T follicular helper cell (primary cell): Measurements from ENCODE around the gene PNMT.
A peak's percentile ranks its signal among the peaks of the same experiment; 100 is the strongest.

Experiments
- DNase-seq: peaks from one replicate; pipeline ENCODE4 v3.0.0-alpha.2; 2020; ENCODE audit warnings: low read depth
- total RNA-seq, 2 experiments: gene quantifications; one replicate each; lab custom pipeline; 2026; lab: John Stamatoyannopoulos, UW

The PNMT gene
- total RNA-seq: 0 to 0.24 reads per million in 2 experiments

GRCh38 chr17:39667945-39668924 lies at the start of gene PNMT:
Gene PNMT, plus strand, starts transcription at chr17:39668453. Its CDS starts 23 bp downstream, at chr17:39668476.
- DNase-seq: peak; percentile 49

DNA sequence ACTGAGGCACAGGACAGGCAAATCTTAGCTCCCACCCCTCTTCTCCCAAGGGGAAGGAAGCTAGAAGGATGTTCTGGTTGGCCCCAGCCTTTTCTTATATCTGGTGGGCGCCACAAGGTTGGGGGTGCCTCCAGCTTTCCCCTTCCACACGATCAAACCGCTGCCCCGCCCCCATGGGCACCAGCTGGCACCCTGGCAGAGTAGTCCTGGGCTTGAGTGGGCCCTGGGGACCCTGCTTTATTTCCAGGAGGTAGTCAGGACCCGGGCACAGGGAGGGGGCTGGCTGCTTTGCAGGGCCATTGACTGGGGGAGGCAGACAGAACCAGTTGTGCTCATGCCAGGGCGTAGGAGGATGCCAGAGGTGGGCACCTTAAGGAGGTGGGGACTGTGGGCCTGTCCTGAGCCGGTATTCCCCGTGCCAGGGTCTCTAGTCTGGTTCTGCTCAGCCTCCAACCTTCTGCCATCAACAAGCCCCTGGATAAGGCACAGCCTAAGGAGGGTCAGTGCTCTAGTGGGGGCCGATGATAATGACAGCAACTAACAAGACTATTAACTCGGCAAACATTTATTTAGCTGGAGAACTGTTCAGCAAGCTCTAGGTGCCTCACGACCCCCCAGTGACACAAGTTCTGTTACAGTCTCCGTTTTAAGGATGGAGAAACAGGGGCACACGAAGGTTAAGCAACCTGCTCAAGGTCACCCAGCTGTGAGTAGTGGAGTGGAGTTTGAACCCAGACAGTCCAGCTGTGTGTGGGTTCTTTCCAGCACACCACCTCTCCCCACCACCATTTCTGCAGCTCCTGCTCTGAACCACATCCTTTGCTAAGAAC lies 49.1 kb upstream of the PNMT start:
- DNase-seq: no peak

GRCh38 chr17:39619786-39620101 lies 48.5 kb upstream of the PNMT start:
- no peak for DNase-seq

DNA sequence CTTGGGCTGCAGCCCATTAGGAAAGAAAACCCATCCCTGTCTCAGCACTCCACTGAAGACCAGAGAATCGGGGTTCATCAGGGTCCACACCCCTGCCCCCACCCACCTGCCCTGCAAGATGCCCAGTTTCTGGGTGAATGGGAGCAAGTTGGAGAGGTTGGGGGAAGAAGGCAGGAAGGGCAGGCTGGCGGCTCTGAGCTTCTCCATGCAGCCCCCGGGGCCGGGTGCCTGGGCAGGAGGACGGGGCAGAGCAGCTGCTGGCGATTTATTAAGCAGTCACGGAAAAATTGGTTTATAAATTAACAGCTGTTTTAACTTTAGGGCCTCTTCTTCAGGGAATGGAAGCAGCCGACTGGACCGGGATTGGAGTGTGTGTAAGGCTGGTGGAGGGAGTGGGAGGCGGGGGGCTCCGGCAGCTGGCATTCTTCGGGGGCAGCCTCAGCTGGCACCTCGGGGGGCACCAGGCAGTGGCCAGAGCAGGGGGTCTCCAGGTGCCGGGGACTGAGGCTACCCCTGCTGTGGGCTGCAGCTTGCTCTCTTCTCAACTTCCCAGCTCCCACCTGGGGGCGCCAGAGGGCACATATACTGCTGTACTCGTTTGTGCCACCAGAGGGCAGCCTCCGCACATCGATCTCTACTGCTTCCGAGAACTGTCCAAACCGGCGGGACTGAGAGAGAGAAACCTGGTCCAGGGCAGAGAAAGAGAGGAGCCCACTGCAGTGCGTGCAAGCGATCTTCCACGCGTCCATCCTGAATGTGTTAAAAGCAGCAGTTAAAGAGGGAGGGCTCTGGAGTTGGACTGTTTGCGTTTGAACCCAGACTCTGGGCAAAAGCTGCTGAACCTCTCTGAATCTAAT lies 46.5 kb upstream of the PNMT start:
- DNase-seq: peak; percentile 72

- no peak for DNase-seq
Measured at GRCh38 chr17:39622380-39623006, 45.8 kb upstream of the PNMT start.

DNA sequence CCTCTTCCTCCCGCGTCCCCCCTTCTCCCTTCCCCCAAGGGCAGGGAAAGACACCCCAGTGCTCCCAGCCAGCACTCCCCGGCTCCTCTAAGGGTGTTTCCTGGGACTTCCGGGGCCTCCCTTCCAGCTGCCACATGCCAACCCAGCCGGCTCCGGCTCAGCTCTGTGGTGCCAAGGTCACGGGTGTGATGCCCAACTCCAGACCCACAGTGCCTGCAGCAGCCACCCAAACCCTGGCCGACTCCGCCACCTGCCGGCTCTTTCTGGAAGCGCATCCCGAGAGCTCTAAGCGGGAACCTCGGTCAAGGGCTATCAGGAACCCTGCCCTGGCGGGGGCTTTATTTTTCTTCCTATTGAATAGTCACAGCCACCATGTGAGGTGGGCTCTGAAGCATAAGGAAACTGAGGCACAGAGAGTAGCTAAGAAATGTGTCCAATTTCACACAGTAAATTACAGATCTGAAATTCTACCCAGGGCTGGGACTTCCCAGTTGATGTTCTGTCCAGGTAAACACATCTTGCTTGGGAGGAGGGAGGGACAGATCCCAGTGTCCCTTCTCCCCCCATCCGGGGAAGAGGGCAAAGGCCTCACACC lies 44.8 kb upstream of the PNMT start:
- peak; percentile 73 for DNase-seq

DNA sequence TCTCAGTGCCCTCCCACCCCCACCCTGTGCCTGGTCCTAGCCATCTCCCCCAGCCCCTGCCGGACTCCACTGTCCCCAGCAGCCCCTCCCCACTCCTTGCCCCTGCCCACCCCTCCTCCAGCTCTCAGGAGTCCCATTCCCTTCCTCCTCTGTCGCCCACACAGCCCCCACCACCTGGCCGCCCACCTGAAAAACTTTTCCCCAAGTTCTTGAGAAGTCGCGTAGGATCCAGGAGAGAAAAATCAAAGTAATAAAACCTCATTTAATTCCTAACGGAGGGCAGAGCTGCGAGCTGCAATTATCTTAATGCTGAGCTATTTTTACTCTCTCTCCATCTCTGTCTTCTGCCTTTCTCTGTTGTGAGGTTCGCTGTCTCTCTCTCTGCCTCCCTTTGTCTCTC lies 43.9 kb upstream of the PNMT start:
- no peak for DNase-seq

DNA sequence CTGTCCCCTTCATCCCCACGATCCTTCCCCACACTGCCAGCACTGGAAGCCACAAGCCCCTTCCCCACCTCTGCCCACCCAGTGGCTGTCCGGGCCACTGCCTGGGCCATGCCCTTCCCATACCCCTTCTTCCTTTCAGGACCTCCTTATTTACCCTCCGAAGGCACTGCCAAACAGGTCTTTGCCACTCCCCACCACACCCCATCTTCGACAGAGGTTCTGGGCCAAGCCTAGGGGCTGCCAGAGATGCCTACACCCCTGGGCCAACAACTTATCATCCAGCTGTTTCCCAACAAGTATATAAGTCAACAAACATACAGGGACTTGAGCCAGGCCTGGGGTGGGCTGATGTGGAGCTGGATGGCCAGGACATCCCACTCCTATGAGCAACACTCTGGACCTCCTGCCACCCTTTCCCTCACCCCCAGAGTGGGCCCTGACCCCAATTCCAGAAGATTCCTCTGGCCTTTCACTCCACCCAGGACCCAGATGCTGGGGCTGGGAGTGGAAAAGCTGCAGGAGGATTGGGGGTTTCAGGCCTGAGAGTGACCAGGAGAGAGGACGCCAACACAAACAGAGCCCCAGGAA lies 43.0 kb upstream of the PNMT start:
- DNase-seq: no peak

GRCh38 chr17:39626171-39627046 lies 41.8 kb upstream of the PNMT start, which contains the start of gene PPP1R1B:
Gene PPP1R1B, plus strand, starts transcription at chr17:39626952. Its CDS starts 441 bp downstream, at chr17:39627393.
- DNase-seq: no peak

DNA sequence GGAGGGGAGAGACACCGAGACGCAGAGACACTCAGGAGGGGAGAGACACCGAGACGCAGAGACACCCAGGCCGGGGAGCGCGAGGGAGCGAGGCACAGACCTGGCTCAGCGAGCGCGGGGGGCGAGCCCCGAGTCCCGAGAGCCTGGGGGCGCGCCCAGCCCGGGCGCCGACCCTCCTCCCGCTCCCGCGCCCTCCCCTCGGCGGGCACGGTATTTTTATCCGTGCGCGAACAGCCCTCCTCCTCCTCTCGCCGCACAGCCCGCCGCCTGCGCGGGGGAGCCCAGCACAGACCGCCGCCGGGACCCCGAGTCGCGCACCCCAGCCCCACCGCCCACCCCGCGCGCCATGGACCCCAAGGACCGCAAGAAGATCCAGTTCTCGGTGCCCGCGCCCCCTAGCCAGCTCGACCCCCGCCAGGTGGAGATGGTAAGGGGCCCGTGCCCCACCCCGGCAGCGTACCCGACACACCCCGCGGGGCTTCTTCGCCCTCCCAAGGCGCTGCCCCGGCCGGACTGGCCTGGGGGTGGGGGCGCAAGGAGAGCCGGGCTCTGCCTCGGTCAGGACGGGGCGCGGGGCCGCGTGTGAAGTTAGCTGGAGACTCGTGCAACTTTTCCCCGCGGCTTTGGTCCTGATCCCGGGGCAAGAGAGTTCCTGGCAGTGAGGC lies 41.1 kb upstream of the PNMT start:
- no peak for DNase-seq

- no peak for DNase-seq
Measured at GRCh38 chr17:39627712-39628516, 40.3 kb upstream of the PNMT start.

DNA sequence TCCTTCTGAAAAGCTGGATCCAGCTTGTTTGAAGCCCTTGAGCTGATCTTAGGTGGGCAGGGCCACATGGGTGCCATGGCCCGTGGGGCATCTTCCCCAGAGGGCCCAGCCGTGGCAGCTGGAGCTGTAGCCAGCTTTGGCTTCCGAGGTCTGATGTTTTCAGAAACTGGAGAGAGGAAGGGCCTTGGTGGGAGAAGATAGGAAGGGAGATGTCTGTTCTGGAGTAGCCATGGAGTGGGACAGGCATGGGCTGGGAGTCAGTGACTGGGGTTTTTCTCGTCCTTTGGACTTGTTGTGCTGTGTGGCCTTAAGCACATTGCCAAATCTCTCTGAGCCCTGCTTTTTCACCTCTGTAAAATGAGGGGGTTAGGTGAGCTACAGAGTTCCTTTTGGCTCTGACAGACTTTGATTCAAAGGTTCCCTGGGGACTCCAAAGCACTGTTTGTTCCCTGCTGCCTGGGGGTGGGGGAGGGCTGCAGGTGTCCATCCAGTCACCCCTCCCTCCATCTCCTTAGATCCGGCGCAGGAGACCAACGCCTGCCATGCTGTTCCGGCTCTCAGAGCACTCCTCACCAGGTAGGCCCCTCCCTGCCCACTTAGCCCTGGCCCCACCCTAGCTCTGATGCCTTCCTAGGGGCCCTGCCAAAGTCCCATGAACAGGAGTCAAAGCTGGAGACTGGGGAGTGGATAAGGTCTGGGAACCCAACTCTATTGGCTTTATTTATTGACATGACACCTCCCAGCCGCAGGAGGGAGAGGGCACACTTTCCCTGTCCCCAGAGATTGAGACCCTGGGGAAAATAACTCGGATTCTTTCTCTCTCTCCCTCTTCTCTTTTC lies 39.4 kb upstream of the PNMT start:
- no peak for DNase-seq

DNA sequence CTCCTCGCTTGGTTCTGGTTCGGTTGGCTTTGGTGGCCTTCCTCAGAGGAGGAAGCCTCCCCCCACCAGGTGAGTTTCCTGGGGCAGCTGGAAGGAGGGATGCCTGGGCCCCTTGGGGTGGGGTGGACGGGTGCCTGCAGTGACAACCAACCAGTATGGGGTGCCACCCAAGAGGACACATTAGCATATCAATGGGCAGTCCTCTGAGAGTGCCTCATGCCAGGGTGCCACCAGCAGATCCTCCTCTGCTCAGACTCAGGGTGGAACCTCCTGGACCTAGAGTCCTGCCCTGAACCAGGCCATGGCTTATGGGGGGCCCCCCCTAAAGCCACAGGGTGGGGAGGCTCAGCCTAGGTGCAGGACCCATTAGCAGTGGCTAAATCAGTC lies 38.8 kb upstream of the PNMT start:
- no peak for DNase-seq

- no peak for DNase-seq
Measured at GRCh38 chr17:39629898-39630297, 38.4 kb upstream of the PNMT start.

- DNase-seq: no peak
Measured at GRCh38 chr17:39631403-39631802, 36.9 kb upstream of the PNMT start.

- no peak for DNase-seq
Measured at GRCh38 chr17:39632153-39632941, 35.9 kb upstream of the PNMT start.
